HFF-Myc (cell line): Measurements from ENCODE around the gene GPR137B.
"Not testable (repeated sequence)": the region's sequence is repeated elsewhere in the genome, so short reads cannot be mapped to it uniquely, and the experiment has no call there.

Experiments
- DNase-seq: peaks from one replicate; pipeline ENCODE4 v3.0.0-alpha.2; 2011; ENCODE audit warnings: low read depth; ENCODE audit errors: extremely low read depth
- H3K4me3 ChIP-seq: replicated peaks from 2 replicates; pipeline ENCODE4 v1.5.1; 2011; ENCODE audit warnings: low read depth, mild to moderate bottlenecking, control low read depth, low read length
- CTCF ChIP-seq: IDR thresholded peaks from 2 replicates; pipeline ENCODE4 v1.5.1; 2012; ENCODE audit warnings: mild to moderate bottlenecking, low read depth, low read length, control low read depth; ENCODE audit errors: missing control alignments

GPR137B gene

GRCh38 chr1:236179634-236180033 lies 37.3 kb downstream of the GPR137B start:
- no peak for DNase-seq
- TF ChIP-seq CTCF, result no peak
- H3K4me3 ChIP-seq, result no peak overlapping the region

GRCh38 chr1:236181059-236181458 lies 38.7 kb downstream of the GPR137B start:
- TF ChIP-seq CTCF, result no peak
- peak; percentile 29 for DNase-seq
- H3K4me3 ChIP-seq, result no peak overlapping the region

- no peak overlapping the region for H3K4me3 ChIP-seq
- DNase-seq, result no peak
Measured at GRCh38 chr1:236185687-236186086, 43.3 kb downstream of the GPR137B start.

DNA sequence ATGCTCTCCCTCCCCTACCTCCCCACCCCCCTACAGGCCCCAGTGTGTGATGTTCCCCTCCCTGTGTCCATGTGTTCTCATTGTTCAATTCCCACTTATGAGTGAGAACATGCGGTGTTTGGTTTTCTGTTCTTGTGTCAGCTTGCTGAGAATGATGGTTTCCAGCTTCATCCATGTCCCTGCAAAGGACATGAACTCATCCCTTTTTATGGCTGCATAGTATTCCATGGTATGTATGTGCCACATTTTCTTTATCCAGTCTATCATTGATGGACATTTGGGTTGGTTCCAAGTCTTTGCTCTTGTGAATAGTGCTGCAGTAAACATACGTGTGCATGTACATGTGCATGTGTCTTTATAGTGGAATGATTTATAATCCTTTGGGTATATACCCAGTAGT lies 44.1 kb downstream of the GPR137B start:
- not testable (repeated sequence) for H3K4me3 ChIP-seq, DNase-seq

More at GRCh38 chr1:236185687-236186086, 43.3 kb downstream of the GPR137B start:
- TF ChIP-seq CTCF, result no peak

GRCh38 chr1:236188084-236188483 lies 45.7 kb downstream of the GPR137B start:
- DNase-seq, H3K4me3 ChIP-seq: not testable (repeated sequence)

- no peak for DNase-seq
- no peak overlapping the region for H3K4me3 ChIP-seq
- TF ChIP-seq CTCF, result no peak
Measured at GRCh38 chr1:236193184-236193583, 50.8 kb downstream of the GPR137B start.

GRCh38 chr1:236200925-236201324 lies 58.6 kb downstream of the GPR137B start:
- no peak for TF ChIP-seq CTCF
- no peak for DNase-seq
- no peak overlapping the region for H3K4me3 ChIP-seq

- TF ChIP-seq CTCF, result no peak
- H3K4me3 ChIP-seq, result no peak overlapping the region
- DNase-seq, result no peak
Measured at GRCh38 chr1:236201786-236202185, 59.4 kb downstream of the GPR137B start.
